Peyer's patch (tissue), 4 donors: ENCODE results near the gene CSF2RB. TPM values are rescaled to one million over a fixed set of nuclear protein-coding genes. Genes with fewer than 3 reads are reported as not detected.

Experiments used
- DNase-seq, 3 donors: peaks; one replicate each; pipeline ENCODE4 v3.0.0-alpha.2; 2017 to 2019
- H3K27ac ChIP-seq, 4 donors: fragments of 200-600 bp; sonication (generic); one replicate each; pipeline ENCODE4 v1.5.1; 2016 to 2019
- H3K27me3 ChIP-seq, 2 donors: fragments of 200-600 bp; sonication (generic); one replicate each; pipeline ENCODE4 v1.5.1; 2019
- H3K36me3 ChIP-seq, 3 donors: fragments of 200-600 bp; sonication (generic); one replicate each; pipeline ENCODE4 v1.5.1; 2016 to 2019
- H3K4me1 ChIP-seq, 4 donors: fragments of 200-600 bp; sonication (generic); one replicate each; pipeline ENCODE4 v1.5.1; 2016 to 2019
- H3K4me3 ChIP-seq, 4 donors: fragments of 200-600 bp; sonication (generic); 1 replicate in 3 of 4; 2 replicates in 1 of 4; pipeline ENCODE4 v1.5.1; 2016 to 2019; ENCODE audit warnings: mild to moderate bottlenecking in 1 of 4
- H3K9me3 ChIP-seq, 4 donors: fragments of 200-600 bp; sonication (generic); one replicate each; pipeline ENCODE4 v1.5.1; 2016 to 2019; ENCODE audit warnings: mild to moderate bottlenecking in 1 of 4
- CTCF ChIP-seq, 6 experiments: fragments of 450-650 bp in 4 of 6; fragments of 200-600 bp in 2 of 6; sonication (generic) in 1 of 6; IDR thresholded peaks; one replicate each; pipeline ENCODE4 v1.5.1; 2017 to 2019; ENCODE audit warnings: antibody characterized with exemption in 6 of 6, mild to moderate bottlenecking in 3 of 6, moderate library complexity in 1 of 6
- POLR2A ChIP-seq, 2 donors: fragments of 450-650 bp; IDR thresholded peaks; one replicate each; pipeline ENCODE4 v1.5.1; 2017; ENCODE audit warnings: antibody characterized with exemption in 2 of 2, mild to moderate bottlenecking in 2 of 2, moderate library complexity in 2 of 2
- total RNA-seq, 4 donors: library from RNA; depleted of rRNA; stranded (reverse); fragments of >200 nt; gene quantifications; one replicate each; pipeline ENCODE4 v1.1.0, GENCODE V29; 2016

The CSF2RB gene
- total RNA-seq, 4 donors from 2014 or later, result 0.88 to 24.8 (median 4.3) TPM

GRCh38 chr22:36961626-36962025 lies 48.2 kb downstream of the CSF2RB start:
- Histone ChIP-seq H3K9me3 (no peaks in the 10 kb centered on the region), H3K27ac (no peak overlapping the region), H3K27me3 (no peaks in the 10 kb centered on the region), H3K36me3 (no peaks in the 10 kb centered on the region), H3K4me3 (no peak overlapping the region), H3K4me1 (no peaks in the 10 kb centered on the region)
- no peak for TF ChIP-seq CTCF (IDR thresholded peaks at IDR 0.05)
- TF ChIP-seq POLR2A (IDR thresholded peaks at IDR 0.05), result no peak
- no peak for DNase-seq

- H3K4me1 ChIP-seq, result no peaks in the 10 kb centered on the region
- no peak for TF ChIP-seq CTCF (IDR thresholded peaks at IDR 0.05)
- TF ChIP-seq POLR2A (IDR thresholded peaks at IDR 0.05), result no peak
- no peak overlapping the region for H3K4me3 ChIP-seq
- H3K27me3 ChIP-seq, result no peaks in the 10 kb centered on the region
- no peak for DNase-seq
- no peaks in the 10 kb centered on the region for H3K9me3 ChIP-seq
- no peaks in the 10 kb centered on the region for H3K36me3 ChIP-seq
- no peak overlapping the region for H3K27ac ChIP-seq
Observed at GRCh38 chr22:36963302-36963701, 49.9 kb downstream of the CSF2RB start.

GRCh38 chr22:36964106-36964505 lies 50.7 kb downstream of the CSF2RB start:
- Histone ChIP-seq H3K36me3 (no peaks in the 10 kb centered on the region), H3K27me3 (no peaks in the 10 kb centered on the region), H3K9me3 (no peaks in the 10 kb centered on the region), H3K4me3 (no peak overlapping the region), H3K27ac (no peak overlapping the region), H3K4me1 (no peaks in the 10 kb centered on the region)
- DNase-seq, result no peak
- TF ChIP-seq CTCF (IDR thresholded peaks at IDR 0.05) (no peak), POLR2A (IDR thresholded peaks at IDR 0.05) (no peak)

GRCh38 chr22:36965696-36966095 lies 52.3 kb downstream of the CSF2RB start:
- Histone ChIP-seq H3K9me3 (no peaks in the 10 kb centered on the region), H3K27ac (no peak overlapping the region), H3K4me1 (no peaks in the 10 kb centered on the region), H3K4me3 (no peak overlapping the region), H3K36me3 (no peaks in the 10 kb centered on the region), H3K27me3 (no peaks in the 10 kb centered on the region)
- TF ChIP-seq POLR2A (IDR thresholded peaks at IDR 0.05) (no peak), CTCF (IDR thresholded peaks at IDR 0.05) (no peak)
- no peak for DNase-seq

- TF ChIP-seq POLR2A (IDR thresholded peaks at IDR 0.05), result no peak
- TF ChIP-seq CTCF (IDR thresholded peaks at IDR 0.05), result no peak
- no peaks in the 10 kb centered on the region for H3K9me3 ChIP-seq
Observed at GRCh38 chr22:36966851-36967540, 53.6 kb downstream of the CSF2RB start.

More at GRCh38 chr22:36966851-36967540, 53.6 kb downstream of the CSF2RB start:
- Histone ChIP-seq H3K36me3 (no peaks in the 10 kb centered on the region), H3K4me3 (no peak overlapping the region), H3K27me3 (no peaks in the 10 kb centered on the region), H3K27ac (no peak overlapping the region), H3K4me1 (no peaks in the 10 kb centered on the region)
- DNase-seq, result no peak
